ENCODE results near the gene AMOTL2.

DNA sequence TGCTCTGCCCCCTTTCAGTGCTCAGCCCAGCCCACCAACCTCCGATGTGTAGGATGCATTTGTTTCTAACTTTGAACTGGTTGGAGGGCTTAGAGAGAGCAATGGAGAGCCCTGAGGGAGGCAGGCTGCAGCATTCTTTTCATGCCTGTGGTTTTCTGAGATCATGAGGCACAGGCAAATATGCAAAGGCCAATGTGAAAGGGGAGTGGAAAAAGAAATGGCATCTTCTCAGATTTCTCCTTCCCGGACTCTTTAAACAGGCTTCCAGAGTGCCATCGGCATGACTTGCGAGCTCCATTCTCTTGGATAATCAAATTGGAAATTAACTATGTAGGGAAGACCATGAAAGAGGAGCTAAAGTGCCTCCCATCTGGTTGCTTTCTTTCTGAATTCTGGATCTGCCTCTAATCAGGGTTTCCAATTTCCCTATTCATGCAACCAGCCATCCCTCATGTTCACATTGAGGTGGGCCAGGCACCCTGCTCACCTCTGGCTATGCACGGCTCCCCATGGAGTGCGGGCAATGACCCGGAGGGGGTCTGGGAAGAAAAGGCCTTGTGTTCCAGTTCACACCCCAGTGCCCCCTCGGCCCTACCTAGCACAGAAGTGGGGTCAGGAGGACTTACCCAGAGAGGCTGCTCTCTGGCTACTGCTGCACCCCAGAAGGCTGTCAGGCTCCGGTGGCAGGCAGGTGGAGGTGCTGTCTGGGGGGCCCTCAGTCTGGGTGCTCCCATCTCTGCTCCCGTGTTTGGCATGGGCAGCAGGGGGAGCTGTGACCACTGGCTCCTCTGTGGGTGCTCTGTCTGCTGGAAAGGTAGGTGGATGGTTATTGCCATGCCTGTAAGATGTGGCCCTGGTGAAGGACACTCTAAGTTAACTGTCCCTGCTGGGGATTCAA is 16.1 kb downstream of the AMOTL2 start:
- TF ChIP-seq CEBPB (IDR thresholded peaks at IDR 0.05): no peak
- TF ChIP-seq TP53 (CRISPR knock-in tag; IDR thresholded peaks at IDR 0.05): no peak
- TF ChIP-seq, protein P1, sequence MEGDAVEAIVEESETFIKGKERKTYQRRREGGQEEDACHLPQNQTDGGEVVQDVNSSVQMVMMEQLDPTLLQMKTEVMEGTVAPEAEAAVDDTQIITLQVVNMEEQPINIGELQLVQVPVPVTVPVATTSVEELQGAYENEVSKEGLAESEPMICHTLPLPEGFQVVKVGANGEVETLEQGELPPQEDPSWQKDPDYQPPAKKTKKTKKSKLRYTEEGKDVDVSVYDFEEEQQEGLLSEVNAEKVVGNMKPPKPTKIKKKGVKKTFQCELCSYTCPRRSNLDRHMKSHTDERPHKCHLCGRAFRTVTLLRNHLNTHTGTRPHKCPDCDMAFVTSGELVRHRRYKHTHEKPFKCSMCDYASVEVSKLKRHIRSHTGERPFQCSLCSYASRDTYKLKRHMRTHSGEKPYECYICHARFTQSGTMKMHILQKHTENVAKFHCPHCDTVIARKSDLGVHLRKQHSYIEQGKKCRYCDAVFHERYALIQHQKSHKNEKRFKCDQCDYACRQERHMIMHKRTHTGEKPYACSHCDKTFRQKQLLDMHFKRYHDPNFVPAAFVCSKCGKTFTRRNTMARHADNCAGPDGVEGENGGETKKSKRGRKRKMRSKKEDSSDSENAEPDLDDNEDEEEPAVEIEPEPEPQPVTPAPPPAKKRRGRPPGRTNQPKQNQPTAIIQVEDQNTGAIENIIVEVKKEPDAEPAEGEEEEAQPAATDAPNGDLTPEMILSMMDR (IDR thresholded peaks at IDR 0.05): peak; percentile 41
- no peak for TF ChIP-seq POLR2A (IDR thresholded peaks at IDR 0.05; ENCODE audit: low read length)
- no peak for TF ChIP-seq ELK1 (IDR thresholded peaks at IDR 0.05; ENCODE audit: low read depth, low read length)
- no peak for TF ChIP-seq MAFK (IDR thresholded peaks at IDR 0.05; ENCODE audit: partially characterized antibody)
- TF ChIP-seq GATA3 (IDR thresholded peaks at IDR 0.05; ENCODE audit: borderline replicate concordance): peak; percentile 75; the same call in 1 of the 2 replicates
- no peak for TF ChIP-seq NPAS2 (CRISPR knock-in tag; IDR thresholded peaks at IDR 0.05; ENCODE audit: borderline replicate concordance)
- no peak for TF ChIP-seq HEYL (CRISPR knock-in tag; IDR thresholded peaks at IDR 0.05)
- TF ChIP-seq CHD2 (IDR thresholded peaks at IDR 0.05; ENCODE audit: low read length, partially characterized antibody): no peak
- no peak; the same call in 1 of the 2 replicates for TF ChIP-seq POLR2AphosphoS2 (conservative IDR thresholded peaks at IDR 0.05; ENCODE audit: low read length)
- no peak for TF ChIP-seq JUNB (IDR thresholded peaks at IDR 0.05)
- no peak for TF ChIP-seq NR3C1 (IDR thresholded peaks at IDR 0.05)
- peak in 1 of 2 experiments; percentile 60; a peak in 2 of 5 replicates for TF ChIP-seq EP300 (IDR thresholded peaks at IDR 0.05)
